HG03558 (cell line): ENCODE results near the gene NUMA1.

ENCODE experiments used
- ATAC-seq: cut with Tn5 transposase; IDR thresholded peaks from one replicate; pipeline ENCODE4 v1.9.1; 2021; ENCODE audit warnings: moderate number of reproducible peaks; ENCODE audit not compliant: unreplicated experiment; ENCODE audit errors: extremely low read depth

The NUMA1 gene

GRCh38 chr11:72102631-72102945, 22.2 kb upstream of the NUMA1 start:
- ATAC-seq = peak; percentile 8

GRCh38 chr11:72102162-72102561, 21.8 kb upstream of the NUMA1 start:
- no peak for ATAC-seq

GRCh38 chr11:72100462-72100861, 20.1 kb upstream of the NUMA1 start:
- no peak for ATAC-seq

GRCh38 chr11:72100009-72100408, 19.7 kb upstream of the NUMA1 start:
- ATAC-seq = no peak

- no peak for ATAC-seq
Observed at GRCh38 chr11:72098741-72099140, 18.4 kb upstream of the NUMA1 start.

- no peak for ATAC-seq
Observed at GRCh38 chr11:72091292-72091691, 10.9 kb upstream of the NUMA1 start.

- no peak for ATAC-seq
Observed at GRCh38 chr11:72088076-72088808, 7.9 kb upstream of the NUMA1 start.

GRCh38 chr11:72085621-72086351, 5.4 kb upstream of the NUMA1 start:
- no peak for ATAC-seq

GRCh38 chr11:72084965-72085364, 4.6 kb upstream of the NUMA1 start:
- no peak for ATAC-seq

- no peak for ATAC-seq
Observed at GRCh38 chr11:72084076-72084475, 3.7 kb upstream of the NUMA1 start.

GRCh38 chr11:72083414-72083813, 3.1 kb upstream of the NUMA1 start:
- no peak for ATAC-seq

GRCh38 chr11:72081821-72082453, 1.6 kb upstream of the NUMA1 start:
- ATAC-seq = no peak

GRCh38 chr11:72081184-72081644, 872 bp upstream of the NUMA1 start:
- ATAC-seq = no peak

- no peak for ATAC-seq
Observed at GRCh38 chr11:72079819-72080325, 470 bp downstream of the NUMA1 start.

- ATAC-seq = no peak
Observed at GRCh38 chr11:72078477-72078876, 1.9 kb downstream of the NUMA1 start.

GRCh38 chr11:72075756-72076155, 4.6 kb downstream of the NUMA1 start:
- ATAC-seq = no peak

- no peak for ATAC-seq
Observed at GRCh38 chr11:72075109-72075508, 5.2 kb downstream of the NUMA1 start.

- ATAC-seq = no peak
Observed at GRCh38 chr11:72072348-72072747, 8.0 kb downstream of the NUMA1 start.

GRCh38 chr11:72070491-72070890, 9.9 kb downstream of the NUMA1 start:
- ATAC-seq = no peak

- no peak for ATAC-seq
Observed at GRCh38 chr11:72069787-72070251, 10.5 kb downstream of the NUMA1 start.

GRCh38 chr11:72069200-72069599, 11.1 kb downstream of the NUMA1 start:
- no peak for ATAC-seq
